Jurkat, Clone E6-1 (cell line): ENCODE results near the gene SIMC1.
"Not testable (repeated sequence)": the region's sequence is repeated elsewhere in the genome, so short reads cannot be mapped to it uniquely, and the experiment has no call there.

Source experiments
- DNase-seq: peaks from one replicate; pipeline ENCODE4 v3.0.0-alpha.2; 2011; ENCODE audit warnings: low read depth, low spot score
- H3K4me3 ChIP-seq: 2 replicates; pipeline ENCODE4 v1.5.1; 2011; ENCODE audit warnings: mild to moderate bottlenecking, low read length, control low read depth, moderate library complexity

The SIMC1 gene

GRCh38 chr5:176203086-176203485 lies 35.1 kb upstream of the SIMC1 start:
- no peak overlapping the region for H3K4me3 ChIP-seq
- no peak for DNase-seq

GRCh38 chr5:176203535-176203934 lies 34.7 kb upstream of the SIMC1 start:
- not testable (repeated sequence) for DNase-seq

GRCh38 chr5:176214466-176215021 lies 23.7 kb upstream of the SIMC1 start:
- H3K4me3 ChIP-seq, DNase-seq: not testable (repeated sequence)

More at GRCh38 chr5:176203535-176203934, 34.7 kb upstream of the SIMC1 start:
- H3K4me3 ChIP-seq, result not testable (repeated sequence)

GRCh38 chr5:176216393-176216916 lies 21.8 kb upstream of the SIMC1 start:
- not testable (repeated sequence) for DNase-seq, H3K4me3 ChIP-seq

- not testable (repeated sequence) for DNase-seq, H3K4me3 ChIP-seq
Observed at GRCh38 chr5:176217188-176217729, 21.0 kb upstream of the SIMC1 start.

- not testable (repeated sequence) for H3K4me3 ChIP-seq, DNase-seq
Observed at GRCh38 chr5:176217764-176218163, 20.5 kb upstream of the SIMC1 start.

- H3K4me3 ChIP-seq, DNase-seq: not testable (repeated sequence)
Observed at GRCh38 chr5:176222006-176222405, 16.2 kb upstream of the SIMC1 start.

- not testable (repeated sequence) for DNase-seq, H3K4me3 ChIP-seq
Observed at GRCh38 chr5:176228358-176228757, 9.9 kb upstream of the SIMC1 start.

- DNase-seq, H3K4me3 ChIP-seq: not testable (repeated sequence)
Observed at GRCh38 chr5:176233253-176233652, 5.0 kb upstream of the SIMC1 start.

GRCh38 chr5:176235155-176235554 lies 3.1 kb upstream of the SIMC1 start:
- peak; percentile 64 for DNase-seq
- H3K4me3 ChIP-seq, result not testable (repeated sequence)

- H3K4me3 ChIP-seq, result peak overlapping the region; percentile 15; the same call in 1 of the 2 replicates
- DNase-seq, result not testable (repeated sequence)
Observed at GRCh38 chr5:176238645-176239283, 540 bp downstream of the SIMC1 start.

GRCh38 chr5:176239304-176239703 lies 1.1 kb downstream of the SIMC1 start:
- H3K4me3 ChIP-seq, DNase-seq: not testable (repeated sequence)

- not testable (repeated sequence) for DNase-seq, H3K4me3 ChIP-seq
Observed at GRCh38 chr5:176244318-176244717, 6.1 kb downstream of the SIMC1 start.

GRCh38 chr5:176245074-176245473 lies 6.8 kb downstream of the SIMC1 start:
- DNase-seq, result not testable (repeated sequence)

GRCh38 chr5:176245489-176245888 lies 7.3 kb downstream of the SIMC1 start:
- not testable (repeated sequence) for H3K4me3 ChIP-seq, DNase-seq

More at GRCh38 chr5:176245074-176245473, 6.8 kb downstream of the SIMC1 start:
- not testable (repeated sequence) for H3K4me3 ChIP-seq

GRCh38 chr5:176250691-176251090 lies 12.5 kb downstream of the SIMC1 start:
- H3K4me3 ChIP-seq, DNase-seq: not testable (repeated sequence)

GRCh38 chr5:176252171-176252570 lies 13.9 kb downstream of the SIMC1 start:
- not testable (repeated sequence) for H3K4me3 ChIP-seq, DNase-seq

GRCh38 chr5:176253370-176254065 lies 15.3 kb downstream of the SIMC1 start:
- not testable (repeated sequence) for DNase-seq, H3K4me3 ChIP-seq

- H3K4me3 ChIP-seq, DNase-seq: not testable (repeated sequence)
Observed at GRCh38 chr5:176254066-176254393, 15.8 kb downstream of the SIMC1 start.
